Thoracic aorta (tissue), 2 donors: ENCODE measurements around the gene SWAP70. TPM values are rescaled to one million over a fixed set of nuclear protein-coding genes. Genes with fewer than 3 reads are reported as not detected.

Experiments
- ATAC-seq: fragments of 150-250 bp; one replicate; pipeline ENCODE4 v1.8.0; 2017; ENCODE audit warnings: low read depth; ENCODE audit not compliant: insufficient number of reproducible peaks, low FRiP score
- DNase-seq: peaks from one replicate; pipeline ENCODE4 v3.0.0-alpha.2; 2020; ENCODE audit warnings: low spot score
- H3K27ac ChIP-seq, 2 donors: fragments of 200-600 bp; sonication (generic); 1 replicate in 1 of 2; 2 replicates in 1 of 2; pipeline ENCODE4 v1.5.1; 2016; ENCODE audit warnings: mild to moderate bottlenecking in 2 of 2, moderate library complexity in 2 of 2
- H3K27me3 ChIP-seq: fragments of 200-600 bp; sonication (generic); replicated peaks from 2 replicates; pipeline ENCODE4 v1.6.0; 2016; ENCODE audit warnings: mild to moderate bottlenecking; ENCODE audit not compliant: insufficient read depth
- H3K36me3 ChIP-seq: fragments of 200-600 bp; sonication (generic); one replicate; pipeline ENCODE4 v1.5.1; 2016
- H3K4me1 ChIP-seq, 2 donors: fragments of 200-600 bp; sonication (generic); 1 replicate in 1 of 2; 2 replicates in 1 of 2; pipeline versions ENCODE4 v1.5.1 to v1.6.0; 2016; ENCODE audit warnings: low read depth in 2 of 2, mild to moderate bottlenecking in 1 of 2; ENCODE audit not compliant: control insufficient read depth in 1 of 2
- H3K4me3 ChIP-seq: fragments of 200-600 bp; sonication (generic); 2 replicates; pipeline ENCODE4 v1.5.1; 2016; ENCODE audit warnings: mild to moderate bottlenecking
- H3K9me3 ChIP-seq: fragments of 200-600 bp; sonication (generic); 2 replicates; pipeline ENCODE4 v1.5.1; 2016
- total RNA-seq, 2 donors: library from RNA; depleted of rRNA; stranded (reverse); fragments of >200 nt; gene quantifications; one replicate each; pipeline versions ENCODE4 v1.1.0 to v1.2.3, GENCODE V29; 2016
- TF ChIP-seq, protein P1 (sequence below): fragments of 200-600 bp; sonication (generic); IDR thresholded peaks from one replicate; pipeline ENCODE4 v1.5.1; 2019; ENCODE audit warnings: antibody characterized with exemption

Gene SWAP70
- total RNA-seq = 10 to 100 TPM; 33.4 to 64.6 TPM

GRCh38 chr11:9663699-9664275 lies at the start of gene SWAP70:
TSS of gene SWAP70 (plus strand) at chr11:9664077. CDS start at chr11:9664180, 103 bp downstream.
- DNase-seq (peak; percentile 67), ATAC-seq (peak; percentile 77)
- TF ChIP-seq, protein P1, sequence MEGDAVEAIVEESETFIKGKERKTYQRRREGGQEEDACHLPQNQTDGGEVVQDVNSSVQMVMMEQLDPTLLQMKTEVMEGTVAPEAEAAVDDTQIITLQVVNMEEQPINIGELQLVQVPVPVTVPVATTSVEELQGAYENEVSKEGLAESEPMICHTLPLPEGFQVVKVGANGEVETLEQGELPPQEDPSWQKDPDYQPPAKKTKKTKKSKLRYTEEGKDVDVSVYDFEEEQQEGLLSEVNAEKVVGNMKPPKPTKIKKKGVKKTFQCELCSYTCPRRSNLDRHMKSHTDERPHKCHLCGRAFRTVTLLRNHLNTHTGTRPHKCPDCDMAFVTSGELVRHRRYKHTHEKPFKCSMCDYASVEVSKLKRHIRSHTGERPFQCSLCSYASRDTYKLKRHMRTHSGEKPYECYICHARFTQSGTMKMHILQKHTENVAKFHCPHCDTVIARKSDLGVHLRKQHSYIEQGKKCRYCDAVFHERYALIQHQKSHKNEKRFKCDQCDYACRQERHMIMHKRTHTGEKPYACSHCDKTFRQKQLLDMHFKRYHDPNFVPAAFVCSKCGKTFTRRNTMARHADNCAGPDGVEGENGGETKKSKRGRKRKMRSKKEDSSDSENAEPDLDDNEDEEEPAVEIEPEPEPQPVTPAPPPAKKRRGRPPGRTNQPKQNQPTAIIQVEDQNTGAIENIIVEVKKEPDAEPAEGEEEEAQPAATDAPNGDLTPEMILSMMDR = peak; percentile 74
- Histone ChIP-seq H3K27me3 (no peaks in the 10 kb centered on the region), H3K9me3 (no peaks in the 10 kb centered on the region), H3K4me3 (peak within 1 kb of the TSS; percentile 99), H3K27ac (peak within 1 kb of the TSS; percentile 96 to 97), H3K36me3 (no peaks in the 10 kb centered on the region), H3K4me1 (peaks cover 0 to 31% of the 10 kb centered on the region in 2 donors)

- peaks cover 18 to 25% of the 10 kb centered on the region in 2 donors for H3K4me1 ChIP-seq
- TF ChIP-seq, protein P1 = no peak
- DNase-seq (no peak), ATAC-seq (no peak)
- no peaks in the 10 kb centered on the region for H3K9me3 ChIP-seq
- H3K4me3 ChIP-seq = peak overlapping the region; percentile 68
- H3K27me3 ChIP-seq = no peaks in the 10 kb centered on the region
- H3K27ac ChIP-seq = peak overlapping the region; percentile 97 to 99
- H3K36me3 ChIP-seq = no peaks in the 10 kb centered on the region
Measured at GRCh38 chr11:9615031-9615451, 48.8 kb upstream of the SWAP70 start.

GRCh38 chr11:9616042-9616675 lies 47.7 kb upstream of the SWAP70 start:
- H3K27ac ChIP-seq = no peak overlapping the region

DNA sequence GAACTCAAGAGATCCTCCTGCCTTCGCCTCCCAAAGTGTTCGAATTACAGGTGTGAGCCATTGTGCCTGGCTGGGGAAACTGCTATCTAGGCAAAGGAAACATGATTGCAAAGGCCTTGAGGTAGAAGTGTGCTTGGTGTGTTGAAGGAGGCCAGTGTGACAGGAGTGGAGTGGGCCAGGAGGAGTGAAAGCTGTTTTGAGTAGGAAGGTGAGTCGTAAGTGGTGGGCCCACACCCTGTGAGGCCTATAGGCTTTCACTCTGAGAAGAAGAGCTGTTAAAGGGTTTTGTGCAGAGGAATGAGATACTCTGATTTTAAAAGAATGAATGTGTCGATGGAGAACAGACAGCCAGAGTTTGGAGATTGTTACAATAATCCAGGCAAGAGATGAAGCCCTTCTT lies 47.0 kb upstream of the SWAP70 start:
- Histone ChIP-seq H3K36me3 (no peaks in the 10 kb centered on the region), H3K27ac (no peak overlapping the region), H3K4me1 (peaks cover 18 to 25% of the 10 kb centered on the region in 2 donors), H3K27me3 (no peaks in the 10 kb centered on the region), H3K4me3 (no peak overlapping the region), H3K9me3 (no peaks in the 10 kb centered on the region)
- DNase-seq = no peak
- no peak for ATAC-seq
- TF ChIP-seq, protein P1 = no peak

More at GRCh38 chr11:9616042-9616675, 47.7 kb upstream of the SWAP70 start:
- no peak overlapping the region for H3K4me3 ChIP-seq
- no peaks in the 10 kb centered on the region for H3K27me3 ChIP-seq
- no peak for DNase-seq
- no peaks in the 10 kb centered on the region for H3K36me3 ChIP-seq
- no peaks in the 10 kb centered on the region for H3K9me3 ChIP-seq
- TF ChIP-seq, protein P1 = no peak
- ATAC-seq = no peak
- H3K4me1 ChIP-seq = peaks cover 18 to 25% of the 10 kb centered on the region in 2 donors

DNA sequence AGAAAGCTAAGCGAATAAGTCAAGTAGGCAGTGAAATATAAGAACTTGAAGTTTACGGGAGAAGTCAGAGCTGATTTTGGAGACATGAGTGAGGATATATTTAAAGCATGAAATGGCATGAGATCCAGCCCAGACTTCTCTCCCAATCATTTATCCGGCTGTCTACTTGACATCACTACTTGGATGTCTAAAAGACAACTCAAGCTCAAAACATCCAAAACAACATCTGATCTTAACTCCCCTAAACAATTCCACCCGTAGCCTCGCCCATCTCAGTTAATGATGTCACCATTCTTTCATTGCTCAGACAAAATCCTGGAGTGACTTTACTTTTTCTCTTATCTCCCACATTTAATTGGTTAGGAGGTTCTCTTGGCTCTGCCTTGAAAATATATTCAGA lies 45.9 kb upstream of the SWAP70 start:
- H3K27me3 ChIP-seq = no peaks in the 10 kb centered on the region
- H3K9me3 ChIP-seq = no peaks in the 10 kb centered on the region
- peak overlapping the region in 1 of 2 donors; percentile 9 for H3K27ac ChIP-seq
- H3K4me3 ChIP-seq = no peak overlapping the region
- H3K4me1 ChIP-seq = peaks cover 11 to 15% of the 10 kb centered on the region in 2 donors
- TF ChIP-seq, protein P1 = no peak
- ATAC-seq = no peak
- DNase-seq = no peak
- no peaks in the 10 kb centered on the region for H3K36me3 ChIP-seq
